HG03520 (cell line): ENCODE measurements around the gene BCAN.
"Not testable (repeated sequence)": the region's sequence is repeated elsewhere in the genome, so short reads cannot be mapped to it uniquely, and the experiment has no call there.

Experiments used
- ATAC-seq: cut with Tn5 transposase; IDR thresholded peaks from one replicate; pipeline ENCODE4 v1.9.1; 2021; ENCODE audit warnings: mild to moderate bottlenecking, moderate library complexity; ENCODE audit not compliant: unreplicated experiment

The BCAN gene

GRCh38 chr1:156616463-156616862, 25.5 kb upstream of the BCAN start:
- ATAC-seq: no peak

- ATAC-seq: no peak
These were observed 22.9 kb upstream of the BCAN start, which contains the start of gene HAPLN2 for GRCh38 chr1:156618853-156619581. Gene HAPLN2 (plus strand): TSS chr1:156619415. CDS start chr1:156623491, 4,076 bp downstream.

- ATAC-seq: no peak
These were observed 22.3 kb upstream of the BCAN start for GRCh38 chr1:156619582-156619955.

- no peak for ATAC-seq
These were observed 19.2 kb upstream of the BCAN start for GRCh38 chr1:156622581-156623297.

- ATAC-seq: no peak
These were observed 17.7 kb upstream of the BCAN start for GRCh38 chr1:156623946-156624813.

- no peak for ATAC-seq
These were observed 17.0 kb upstream of the BCAN start for GRCh38 chr1:156624814-156625435.

- ATAC-seq: no peak
These were observed 16.4 kb upstream of the BCAN start for GRCh38 chr1:156625436-156626078.

- ATAC-seq: no peak
These were observed 15.9 kb upstream of the BCAN start for GRCh38 chr1:156626079-156626438.

GRCh38 chr1:156627313-156627880, 14.5 kb upstream of the BCAN start:
- ATAC-seq: no peak

- no peak for ATAC-seq
These were observed 12.0 kb upstream of the BCAN start for GRCh38 chr1:156629823-156630449.

- ATAC-seq: not testable (repeated sequence)
These were observed 10.8 kb upstream of the BCAN start for GRCh38 chr1:156631152-156631551.

GRCh38 chr1:156632355-156632754, 9.6 kb upstream of the BCAN start:
- ATAC-seq: no peak

GRCh38 chr1:156638189-156638985, 3.5 kb upstream of the BCAN start:
- ATAC-seq: no peak

- no peak for ATAC-seq
These were observed 2.3 kb upstream of the BCAN start for GRCh38 chr1:156639601-156640101.

- no peak for ATAC-seq
These were observed 843 bp upstream of the BCAN start for GRCh38 chr1:156640842-156641706.

- no peak for ATAC-seq
These were observed 540 bp downstream of the BCAN start for GRCh38 chr1:156642265-156643048.
